PFSK-1 (cell line): ENCODE measurements around the gene FIGNL2.

Experiments
- FOXP2 ChIP-seq: optimal IDR thresholded peaks from 2 replicates; pipeline ENCODE3; 2011; ENCODE audit warnings: borderline replicate concordance, control low read depth, inconsistent platforms; ENCODE audit not compliant: insufficient read depth; ENCODE audit errors: extremely low read length, extremely low read depth
- POLR2AphosphoS5 ChIP-seq: IDR thresholded peaks from 2 replicates; pipeline ENCODE4 v1.6.1; 2012; ENCODE audit warnings: low read depth, mild to moderate bottlenecking, control low read depth, low read length, moderate library complexity
- SIN3A ChIP-seq: IDR thresholded peaks from 2 replicates; pipeline ENCODE4 v1.6.1; 2012; ENCODE audit warnings: mild to moderate bottlenecking, low read length, moderate library complexity, borderline replicate concordance; ENCODE audit not compliant: insufficient read depth
- TAF1 ChIP-seq: IDR thresholded peaks from 2 replicates; pipeline ENCODE4 v1.6.1; 2012; ENCODE audit warnings: low read length, control low read depth, borderline replicate concordance; ENCODE audit not compliant: insufficient read depth

GRCh38 chr12:51827925-51828818 is 20.3 kb downstream of the FIGNL2 start:
- TF ChIP-seq POLR2AphosphoS5 (no peak), SIN3A (no peak), TAF1 (no peak), FOXP2 (no peak)
